Activated T-helper 1 cell treated with Interleukin-2 at 50 U/mL for 16 hours (primary cell): Measurements from ENCODE around the gene SEC22A.

Source experiments
- DNase-seq: peaks from one replicate; pipeline ENCODE4 v3.0.0-alpha.2; 2020; ENCODE audit warnings: low read depth

The SEC22A gene

DNA sequence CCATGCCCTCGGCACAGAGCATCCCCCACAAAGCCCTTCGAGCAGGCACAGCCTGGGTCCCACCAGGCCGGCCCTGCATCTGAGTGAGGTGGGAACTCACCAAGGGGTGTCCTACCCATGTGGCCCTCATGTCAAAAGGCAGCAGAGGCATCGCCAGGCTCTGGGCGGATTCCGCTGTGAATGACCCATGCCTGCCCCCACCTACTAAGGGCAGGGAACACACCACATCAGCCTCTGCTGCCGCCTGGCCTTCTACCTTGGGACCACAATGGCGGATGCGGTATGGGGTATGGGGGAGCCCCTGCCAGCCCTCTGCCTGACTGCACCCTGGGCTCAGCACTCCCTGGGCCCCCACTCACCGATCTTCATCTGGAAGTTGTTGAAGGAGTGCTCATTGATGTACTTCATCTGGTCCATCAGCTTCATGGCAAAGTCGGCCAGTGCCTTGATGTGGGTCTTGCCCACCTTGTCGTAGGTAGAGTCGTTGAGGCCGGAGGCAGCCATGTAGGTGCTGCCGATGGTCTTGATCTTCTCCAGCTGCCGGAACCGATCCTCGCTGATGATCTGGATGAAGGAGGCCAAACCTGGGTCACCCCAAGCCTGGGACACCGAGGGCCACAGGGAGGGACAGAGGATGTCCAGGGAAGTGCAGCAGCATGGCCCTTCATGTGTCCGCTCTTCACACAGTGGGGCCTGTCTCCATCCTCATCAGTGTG lies 87.8 kb downstream of the SEC22A start:
- DNase-seq = no peak

DNA sequence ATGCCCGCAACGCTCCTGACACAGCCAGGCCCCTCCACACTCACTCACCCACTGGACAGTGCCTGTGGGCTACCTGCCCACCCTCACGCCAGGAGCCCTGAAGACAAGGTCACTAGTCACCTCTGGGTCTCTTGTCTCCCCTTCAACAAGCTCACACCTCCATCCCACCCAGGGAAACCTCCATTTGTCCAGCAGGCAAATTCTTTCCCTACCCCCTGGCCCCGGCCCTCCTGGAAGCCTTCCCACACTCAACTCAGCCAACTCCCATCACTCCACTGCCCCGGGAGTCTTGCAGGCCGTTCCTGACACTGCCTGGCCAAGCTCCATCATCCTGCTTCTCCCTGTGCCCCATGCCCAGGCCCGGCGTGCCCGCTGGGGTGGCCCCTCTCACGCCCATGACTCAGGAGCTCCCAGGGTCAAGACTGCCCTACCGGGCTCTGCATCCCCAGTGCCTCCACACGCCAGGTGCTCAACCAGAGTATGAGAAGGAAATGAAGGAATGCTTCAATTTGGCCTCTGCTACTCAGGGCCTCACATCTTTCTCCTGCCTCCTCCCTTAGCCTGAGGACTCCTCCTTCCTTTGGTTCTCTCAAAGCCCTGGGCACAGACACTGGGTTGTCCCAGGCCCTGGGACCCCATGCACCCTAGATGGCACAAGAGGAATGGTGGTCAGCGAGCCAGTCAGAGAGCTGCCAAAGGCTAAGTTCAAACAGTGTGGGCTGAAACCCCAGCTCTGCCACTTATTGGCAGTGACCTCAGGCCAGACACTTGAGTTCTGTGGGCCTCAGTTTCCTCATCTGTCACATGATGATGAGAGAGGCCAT lies 88.6 kb downstream of the SEC22A start:
- DNase-seq = no peak

DNA sequence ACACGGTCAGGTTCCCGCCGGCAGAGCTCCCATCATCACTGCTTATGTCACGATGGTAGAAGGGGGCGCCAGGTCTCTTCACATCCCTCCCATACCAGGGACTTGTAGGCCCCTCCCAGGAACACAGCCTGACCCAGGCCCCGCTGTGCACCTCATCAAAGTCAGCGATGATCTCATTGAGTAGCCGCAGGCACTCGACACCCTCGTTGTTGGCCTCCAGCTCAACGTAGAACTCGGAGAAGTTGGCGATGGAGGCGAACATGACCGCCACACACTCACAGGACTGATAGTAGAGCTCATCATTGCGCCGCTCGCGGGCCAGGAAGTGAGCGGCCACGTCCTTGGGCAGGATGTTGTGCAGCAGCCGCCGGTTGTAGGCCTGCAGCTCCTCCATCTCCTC lies 89.2 kb downstream of the SEC22A start:
- no peak for DNase-seq

DNA sequence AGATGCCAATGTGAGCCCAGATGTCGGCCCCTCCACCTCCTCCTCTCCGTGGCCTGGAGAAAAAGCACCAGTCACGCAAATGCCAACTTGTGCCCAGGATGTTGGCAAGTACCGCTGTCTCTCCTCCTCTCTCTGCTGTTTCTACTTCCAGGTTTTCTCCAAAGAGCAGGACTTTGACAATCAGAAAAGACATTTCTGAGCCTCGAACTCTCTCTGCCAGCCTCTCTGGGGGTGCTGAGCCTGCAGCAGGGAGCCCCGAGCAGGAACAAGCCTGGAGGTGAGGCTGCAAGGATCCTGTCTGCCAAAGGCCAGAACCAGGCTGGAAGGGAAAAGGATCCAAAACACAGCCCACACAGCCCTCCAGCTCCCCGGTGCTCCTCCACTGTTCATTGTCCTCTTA lies 89.7 kb downstream of the SEC22A start:
- no peak for DNase-seq

GRCh38 chr3:123292321-123293310 lies 90.9 kb downstream of the SEC22A start:
- DNase-seq = no peak

DNA sequence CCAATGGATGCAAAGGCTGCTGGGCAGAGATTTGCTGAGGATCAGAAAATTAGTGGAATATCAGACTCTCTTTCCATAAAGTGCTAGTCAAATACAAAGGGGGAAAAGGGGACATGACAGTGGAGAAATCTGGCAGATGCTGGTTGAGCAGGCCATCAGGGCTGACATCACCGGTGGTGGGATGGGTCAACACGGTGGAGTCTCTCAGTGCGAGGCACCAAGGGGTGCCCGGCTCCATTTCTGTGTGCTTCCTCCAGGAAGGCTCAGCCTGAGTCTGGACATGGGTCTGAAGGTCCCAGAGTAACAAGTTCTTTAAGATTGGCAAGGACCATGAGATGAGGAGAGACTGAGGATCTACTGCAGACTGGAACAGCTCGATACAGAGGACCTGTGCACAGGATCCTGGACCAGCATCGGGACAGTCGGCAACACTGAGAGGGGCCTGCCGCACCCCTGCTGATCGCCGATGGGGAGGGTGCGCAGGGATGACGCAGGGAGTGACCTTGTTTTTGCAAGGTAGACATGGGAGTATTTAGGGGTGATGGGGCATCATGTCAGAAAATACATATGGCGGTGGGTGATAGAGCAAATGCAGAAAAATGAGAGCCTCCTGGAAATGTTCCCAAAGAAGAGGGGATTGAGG lies 92.7 kb downstream of the SEC22A start:
- no peak for DNase-seq

DNA sequence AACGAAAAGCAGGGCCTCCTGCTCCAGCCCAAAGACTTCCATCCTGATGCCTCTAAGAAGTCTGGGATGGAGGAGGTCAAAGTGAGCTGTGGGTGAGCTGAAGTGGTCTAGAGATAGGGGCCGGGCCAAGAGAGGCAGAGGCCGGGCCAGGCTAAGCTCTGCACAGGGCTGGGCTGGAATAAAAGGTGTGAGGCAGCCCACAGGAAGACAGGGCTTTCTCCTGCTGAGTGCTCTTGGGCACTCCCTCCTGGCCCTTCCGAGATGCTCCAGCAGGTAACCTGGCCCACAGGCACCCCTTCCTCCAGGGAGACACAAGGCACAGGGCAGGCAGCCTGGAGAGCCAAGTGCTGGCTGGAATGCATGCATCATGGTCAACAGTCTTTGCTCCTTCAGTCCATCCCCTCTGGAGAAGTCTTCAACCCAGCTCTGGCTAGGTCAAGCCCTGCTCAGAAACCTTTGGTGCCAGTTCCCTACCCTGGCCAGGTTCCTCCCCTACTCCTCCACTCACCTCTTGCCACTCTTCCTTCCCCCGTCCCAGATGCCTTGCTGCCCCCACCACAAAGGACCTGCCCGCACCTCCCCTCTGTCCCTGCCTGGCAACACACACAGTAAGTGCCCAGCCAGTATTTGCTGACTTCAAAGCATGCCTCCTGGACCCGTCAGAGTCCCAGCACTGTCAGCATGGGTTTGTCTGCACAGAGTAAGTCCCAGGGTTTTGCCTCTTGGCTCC lies 93.6 kb downstream of the SEC22A start:
- DNase-seq = no peak

- no peak for DNase-seq
These were observed 94.1 kb downstream of the SEC22A start for GRCh38 chr3:123295901-123296250.

DNA sequence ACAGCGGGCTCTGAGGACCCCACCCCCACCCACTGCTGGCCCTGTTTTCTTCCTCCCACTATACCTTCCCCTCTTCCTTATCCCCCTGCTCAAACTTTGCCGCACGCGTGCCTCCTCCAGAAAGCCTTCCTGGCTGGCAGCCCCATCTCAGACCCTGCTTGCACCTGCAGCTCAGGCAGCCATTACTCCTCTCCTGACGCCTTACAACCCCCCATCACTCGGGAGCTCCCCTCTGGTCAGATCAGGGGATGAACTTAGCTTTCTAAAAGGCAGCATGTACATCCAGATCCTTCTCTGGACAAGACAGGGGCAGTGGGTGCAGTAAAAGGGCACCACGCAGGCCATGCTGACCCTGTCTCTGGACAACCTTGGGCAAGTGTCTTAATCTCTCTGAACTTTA lies 94.5 kb downstream of the SEC22A start:
- no peak for DNase-seq

DNA sequence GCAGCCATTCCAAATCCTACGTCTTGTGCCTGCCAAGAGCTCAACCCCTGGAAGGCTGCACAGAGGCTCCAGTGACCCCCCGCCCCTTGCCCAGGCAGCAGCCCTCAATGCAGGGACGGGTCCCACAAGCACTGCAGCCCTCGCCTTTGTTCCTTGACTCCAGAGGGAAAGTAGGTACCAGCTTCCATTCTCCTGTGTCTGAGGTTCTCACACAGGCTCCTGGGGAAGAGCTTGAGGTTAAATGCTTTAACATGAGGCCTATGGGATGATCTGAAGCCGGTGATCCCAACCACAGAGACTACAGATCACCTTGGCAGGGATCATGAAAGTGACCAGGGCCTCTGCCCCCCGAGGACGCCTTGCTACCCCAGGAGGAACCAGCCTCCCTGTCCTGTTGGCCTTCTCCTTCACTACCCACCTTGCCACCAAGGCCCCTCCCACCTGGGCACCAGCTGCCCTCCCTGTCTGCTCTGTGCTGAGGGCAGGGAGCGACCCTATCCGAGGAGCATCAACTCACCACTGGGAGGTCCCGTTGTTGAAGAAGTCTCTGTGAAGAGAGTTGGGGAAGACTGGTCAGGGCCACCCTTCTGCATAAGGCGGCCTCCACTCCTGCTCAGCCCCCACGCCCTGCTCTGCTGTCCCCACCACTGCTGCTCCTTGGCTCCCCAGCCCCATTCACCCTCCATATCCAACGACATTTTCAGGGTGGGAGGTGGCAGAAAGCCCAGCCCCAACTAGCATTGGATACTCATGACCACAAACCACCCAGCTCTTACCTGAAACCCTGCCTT lies 95.3 kb downstream of the SEC22A start:
- DNase-seq = no peak

DNA sequence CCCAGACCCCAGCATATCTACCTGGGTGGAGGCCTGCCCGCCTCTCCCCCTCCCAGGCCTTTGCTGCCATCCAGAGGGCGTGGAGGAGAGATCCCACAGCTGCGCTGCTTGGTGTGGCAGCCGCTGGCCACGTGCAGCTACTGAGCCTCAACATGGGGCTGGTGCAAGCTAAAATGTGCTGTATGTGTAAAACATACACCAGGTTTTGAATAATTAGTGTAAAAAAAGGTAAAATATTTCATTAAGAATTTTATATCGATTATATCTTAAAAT lies 95.8 kb downstream of the SEC22A start:
- no peak for DNase-seq

DNA sequence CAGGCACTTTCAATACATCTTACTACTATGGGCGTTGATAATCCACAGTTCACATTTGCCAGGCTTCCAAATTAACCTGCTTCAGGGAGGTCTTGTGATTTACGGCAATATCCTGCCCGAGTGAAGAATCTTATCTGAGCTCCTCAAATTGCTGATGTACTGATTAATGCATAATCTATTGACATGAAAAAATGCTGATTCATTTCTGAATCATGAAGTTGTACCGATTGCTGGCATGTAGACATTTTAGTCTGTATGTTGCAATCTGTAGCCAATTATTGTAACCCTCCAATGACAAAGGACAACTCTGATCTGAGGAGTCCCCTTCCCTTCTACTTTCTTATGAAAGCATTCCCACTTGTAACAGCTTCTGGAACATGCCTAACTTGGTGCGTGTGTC lies 97.2 kb downstream of the SEC22A start:
- no peak for DNase-seq

DNA sequence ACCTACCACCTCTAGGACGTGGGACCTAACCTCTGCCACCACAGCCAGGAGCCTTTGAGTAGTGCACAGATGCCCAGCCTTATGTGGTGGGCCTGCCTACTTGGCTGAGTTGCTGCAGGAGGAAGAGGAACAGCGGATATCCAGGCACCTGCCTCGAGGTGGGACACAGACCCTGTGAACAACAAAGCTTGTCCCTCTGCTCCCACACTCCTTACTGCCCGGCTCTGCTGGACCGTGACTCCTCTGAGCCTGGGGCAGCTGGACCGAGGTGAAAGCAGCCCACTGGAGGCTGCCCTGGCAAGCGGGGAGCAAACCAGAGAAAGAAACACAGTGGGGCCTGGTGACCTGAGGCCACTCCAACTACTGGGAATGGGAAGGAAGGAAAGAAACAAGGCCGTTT lies 97.8 kb downstream of the SEC22A start:
- no peak for DNase-seq

DNA sequence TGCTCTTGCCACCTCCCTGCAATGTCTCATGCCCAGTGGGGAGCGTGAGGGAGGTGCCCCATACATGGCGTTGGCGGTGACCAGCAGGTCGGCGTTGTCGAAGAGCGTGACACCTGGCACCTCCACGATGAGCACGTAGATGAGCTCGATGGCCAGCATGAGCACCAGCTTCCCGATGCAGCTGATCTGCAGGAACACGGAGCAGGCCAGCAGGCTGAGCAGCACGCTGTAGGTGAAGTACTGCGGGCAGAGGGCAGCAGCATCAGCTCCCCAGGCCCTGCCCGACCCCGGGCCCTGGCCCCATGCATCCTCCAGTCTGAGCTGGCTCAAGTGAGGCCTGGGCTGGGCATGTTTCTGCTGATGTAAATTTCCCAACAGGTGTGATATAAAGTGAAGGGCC lies 98.3 kb downstream of the SEC22A start:
- DNase-seq = no peak

DNA sequence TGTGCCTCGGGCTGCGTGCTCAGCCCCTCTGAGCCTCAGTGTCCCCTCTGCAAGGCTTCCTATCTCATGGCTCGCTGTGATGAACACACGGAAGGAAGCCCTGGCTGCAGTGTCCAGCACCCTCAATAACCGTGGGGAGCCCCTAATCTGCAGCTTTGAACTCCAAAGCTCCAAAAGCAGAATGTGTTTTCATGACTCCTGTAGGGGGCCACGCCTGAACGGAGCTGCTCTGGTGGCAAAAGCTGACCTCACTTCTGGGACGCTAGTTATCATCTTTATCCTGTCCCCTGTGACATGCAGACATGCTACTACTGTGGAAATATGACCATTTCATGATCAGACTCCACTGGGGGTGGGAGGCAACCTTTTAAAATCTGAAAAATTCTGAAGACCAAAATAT lies 98.8 kb downstream of the SEC22A start:
- DNase-seq = no peak

- DNase-seq = no peak
These were observed 99.8 kb downstream of the SEC22A start for GRCh38 chr3:123301331-123302184.

- DNase-seq = no peak
These were observed 101.2 kb downstream of the SEC22A start for GRCh38 chr3:123302961-123303360.

- no peak for DNase-seq
These were observed 102.3 kb downstream of the SEC22A start for GRCh38 chr3:123303976-123304560.

DNA sequence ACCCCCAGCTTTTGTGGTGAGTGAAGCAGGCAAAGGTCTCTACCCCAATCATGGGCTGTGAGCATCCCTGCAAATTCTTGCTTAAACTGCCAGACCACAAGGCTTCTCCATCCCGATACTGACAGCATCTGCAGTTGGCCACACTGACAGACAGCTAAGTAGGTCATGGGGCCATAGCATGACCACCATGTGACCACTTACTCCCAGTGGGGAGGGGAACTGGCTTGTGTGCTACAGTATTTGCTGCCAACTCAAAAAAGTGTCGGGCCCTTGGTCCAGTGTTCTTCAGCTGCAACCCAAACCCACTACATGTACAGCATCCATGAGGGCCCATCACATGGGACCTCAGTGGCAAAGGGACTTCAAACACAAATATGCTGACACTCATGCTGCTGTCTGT lies 103.4 kb downstream of the SEC22A start:
- no peak for DNase-seq
